ENCODE measurements around the gene RCAN1.
A peak's percentile ranks its signal among the peaks of the same experiment; 100 is the strongest.
"Not testable (repeated sequence)": the region's sequence is repeated elsewhere in the genome, so short reads cannot be mapped to it uniquely, and the experiment has no call there.

Gene RCAN1

DNA sequence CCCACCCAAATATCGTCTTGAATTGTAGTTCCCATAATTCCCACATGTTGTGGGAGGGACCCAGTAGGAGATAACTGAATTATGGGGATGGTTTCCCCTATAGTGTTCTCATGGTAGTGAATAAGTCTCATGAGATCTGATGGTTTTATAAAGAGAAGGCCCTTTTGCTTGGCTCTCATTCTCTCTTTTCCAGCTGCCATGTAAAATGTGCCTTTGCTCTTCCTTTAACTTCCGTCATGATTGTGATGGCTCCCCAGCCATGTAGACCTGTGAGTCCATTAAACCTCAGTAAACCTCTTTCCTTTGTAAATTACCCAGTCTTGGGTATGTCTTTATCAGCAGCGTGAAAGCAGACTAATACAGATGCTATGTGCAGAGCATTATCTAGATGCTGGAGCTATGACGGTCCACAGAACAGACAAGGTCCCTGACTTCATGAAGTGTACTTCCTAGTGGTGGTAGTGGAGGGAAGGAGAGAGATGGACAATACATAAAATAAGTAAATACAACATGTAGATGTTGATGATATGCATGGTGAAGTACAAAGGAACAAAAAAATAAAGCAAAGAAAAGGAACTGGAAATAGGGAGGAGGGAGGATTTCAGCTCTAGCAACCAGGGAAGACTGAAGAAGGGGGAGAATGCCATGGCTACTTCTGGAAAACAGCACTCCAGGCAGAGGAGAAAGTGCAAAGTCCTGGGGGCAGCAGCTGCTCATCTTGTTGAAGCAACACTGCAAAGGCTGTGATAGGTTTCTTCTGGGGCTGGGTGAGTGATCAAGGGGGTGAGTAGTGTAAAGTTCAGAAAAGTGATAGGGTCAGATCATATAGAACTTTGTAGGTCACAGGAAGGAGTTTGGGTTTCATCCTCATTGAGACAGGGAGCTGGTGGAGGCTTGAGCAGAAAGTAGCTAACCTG lies 6.8 kb upstream of the RCAN1 start:
- no peak for DNase-seq

DNA sequence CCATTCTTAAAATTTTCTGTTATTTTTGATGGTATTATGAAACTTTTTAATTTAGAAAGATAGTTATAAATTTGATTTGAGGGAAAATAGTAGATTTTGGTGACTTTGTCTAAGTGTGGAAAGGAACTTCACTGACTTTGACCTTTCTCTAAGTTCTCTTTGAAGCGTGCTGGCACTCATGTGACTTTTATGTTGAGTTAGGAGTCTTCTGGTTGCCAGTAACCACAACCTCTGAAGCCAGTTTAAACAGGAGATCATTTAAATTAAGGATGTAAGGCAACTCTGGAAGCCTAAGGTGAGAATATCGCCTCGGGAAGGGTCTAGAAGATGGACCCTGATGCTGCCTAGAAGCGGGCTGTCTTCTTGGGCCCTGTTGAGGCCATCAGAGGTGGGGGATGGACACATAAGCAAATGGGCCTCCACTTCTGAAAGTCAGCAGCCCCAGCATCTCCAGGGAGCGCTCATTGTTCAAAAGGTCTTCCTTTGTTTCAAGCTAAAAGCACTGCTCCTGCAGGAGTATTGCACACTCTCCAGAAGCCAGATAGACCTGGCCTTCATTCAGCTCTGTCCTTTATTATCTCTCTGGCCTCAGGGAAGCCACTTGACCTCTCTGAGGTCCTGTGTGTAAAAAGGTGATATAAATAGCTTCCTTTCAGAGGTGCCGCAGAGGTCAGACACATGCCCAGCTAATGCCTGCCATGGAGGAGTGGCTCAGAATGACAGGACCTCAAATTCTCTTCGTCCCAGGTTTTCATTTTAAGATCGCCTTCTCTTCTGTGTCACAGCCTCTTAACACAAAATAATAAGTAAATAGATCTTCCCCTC lies 5.1 kb upstream of the RCAN1 start:
- DNase-seq, result no peak

DNA sequence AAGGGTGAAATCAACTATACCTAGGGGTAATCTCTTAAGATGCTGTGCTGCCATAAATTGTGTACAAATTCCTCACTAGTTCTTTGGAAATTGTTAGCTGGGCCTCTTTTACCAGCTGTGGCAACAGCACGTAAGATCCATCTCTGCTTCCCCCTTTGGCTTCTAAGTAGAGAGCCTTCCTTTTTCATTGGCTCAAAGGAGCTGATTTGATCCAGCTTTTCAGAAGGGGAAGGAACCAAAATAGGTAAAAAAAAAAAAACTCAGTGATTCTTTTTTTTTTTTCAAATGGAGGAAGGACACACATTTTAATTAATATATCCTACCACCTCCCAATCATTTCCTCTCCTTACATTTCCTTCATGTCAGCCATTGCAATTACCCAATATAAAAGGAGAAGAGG lies 4.0 kb upstream of the RCAN1 start:
- no peak for DNase-seq

DNA sequence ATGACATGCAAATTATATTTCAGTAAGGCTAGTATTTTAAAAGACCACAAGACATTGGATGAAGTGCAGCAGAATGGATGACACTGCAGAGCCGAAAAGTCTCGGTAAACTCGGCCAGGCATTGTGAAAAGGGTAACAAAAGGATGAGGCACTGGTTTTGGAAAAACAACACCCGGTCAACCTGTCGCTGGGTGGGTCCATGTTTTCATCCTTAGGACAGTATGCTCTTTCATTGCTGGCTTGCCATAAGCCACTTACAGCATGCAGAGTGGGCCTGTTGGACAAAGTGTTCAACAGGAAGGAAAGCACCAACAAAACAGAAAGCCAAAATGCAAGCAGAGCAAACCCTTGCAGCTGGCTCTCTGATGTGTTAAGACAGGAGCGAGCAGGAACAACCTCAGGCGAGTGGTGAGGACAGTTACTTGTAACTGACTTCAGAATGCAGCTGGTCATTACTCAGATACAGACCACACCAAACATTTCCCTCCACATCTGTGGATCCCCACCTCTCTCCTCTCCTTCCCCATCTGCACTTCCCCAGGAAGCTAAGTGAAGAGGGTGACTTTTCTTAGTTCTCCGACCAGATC lies 2.9 kb upstream of the RCAN1 start:
- DNase-seq, result no peak

DNA sequence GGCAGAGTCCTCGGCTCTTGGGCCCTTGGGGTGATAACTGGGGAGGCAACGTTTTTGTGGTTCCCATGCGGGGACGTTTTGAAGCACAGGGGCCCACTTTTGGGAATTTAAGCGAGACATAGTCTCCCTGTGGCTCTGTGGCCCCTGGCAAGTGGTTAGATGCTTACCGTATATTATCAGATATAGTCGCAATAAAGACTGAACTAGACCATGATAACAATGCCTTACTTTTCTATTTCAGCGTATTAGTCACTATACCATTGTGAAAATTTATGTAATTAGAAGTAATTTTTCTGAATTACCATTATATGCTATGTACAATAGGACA lies 538 bp upstream of the RCAN1 start:
- peak in 1 of 2 donors; percentile 88 for DNase-seq

DNA sequence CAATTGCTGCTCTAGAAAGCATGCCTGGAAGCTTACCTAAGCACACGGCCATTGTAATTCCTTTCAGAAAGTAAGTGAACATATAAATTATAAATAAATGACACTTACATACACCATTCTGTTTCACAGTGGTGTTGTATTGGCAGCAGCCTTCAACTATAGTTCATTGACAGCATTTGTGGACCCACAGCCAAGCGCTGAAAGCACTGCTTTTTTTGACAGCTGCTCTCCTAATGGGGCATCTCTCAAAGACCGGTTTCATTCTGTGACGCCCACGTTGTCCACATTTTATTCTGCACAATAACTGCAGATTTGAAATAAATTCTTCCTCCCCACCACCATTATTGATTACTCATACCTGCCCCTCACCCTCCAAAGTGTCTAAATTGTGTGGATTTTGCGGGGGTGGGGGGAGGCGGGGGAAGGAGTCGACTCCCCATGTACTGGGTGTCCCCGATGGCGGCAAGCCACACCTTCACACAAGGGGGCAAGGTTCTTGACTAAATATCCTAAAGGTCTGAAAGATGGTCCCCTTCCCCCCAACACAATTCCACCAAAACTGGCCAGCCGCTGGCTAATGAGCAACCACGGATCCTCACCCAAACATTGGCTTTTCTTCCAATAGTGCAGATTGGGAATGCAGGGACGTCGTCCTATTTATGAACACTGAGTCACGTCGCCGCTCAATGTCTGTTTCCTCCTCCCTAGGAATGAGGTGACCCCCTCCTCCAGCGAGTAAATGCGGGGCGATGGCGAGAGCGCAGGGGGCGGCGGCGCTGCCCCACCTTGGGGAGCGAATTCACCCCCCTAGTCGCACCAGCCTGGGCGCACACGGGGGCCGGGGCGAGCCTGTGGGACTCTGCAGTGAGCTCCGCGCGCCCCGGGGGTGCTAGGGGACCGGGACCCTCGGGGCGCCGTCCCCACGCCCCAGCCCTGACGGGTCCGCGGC lies 960 bp downstream of the RCAN1 start:
- no peak for DNase-seq

DNA sequence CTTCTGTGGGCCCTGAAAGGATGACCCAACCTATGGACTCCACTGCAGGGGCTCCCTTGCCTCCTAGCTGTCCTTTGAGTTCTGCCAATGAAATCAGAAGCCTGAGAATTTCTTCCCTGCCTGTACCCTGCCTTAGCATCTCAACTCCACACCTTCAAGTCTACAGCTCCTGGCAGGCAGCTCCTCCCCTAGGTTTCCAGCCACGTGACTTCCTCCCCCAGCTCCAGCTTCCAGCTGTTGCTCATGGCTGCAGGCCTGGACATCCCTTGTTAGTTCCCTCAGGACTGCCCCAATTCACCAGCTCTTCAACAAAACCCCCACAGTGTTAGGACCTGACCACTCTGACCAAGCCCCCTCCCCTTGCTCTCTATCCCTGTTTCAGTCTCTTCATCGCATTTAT lies 2.4 kb downstream of the RCAN1 start:
- no peak for DNase-seq

DNA sequence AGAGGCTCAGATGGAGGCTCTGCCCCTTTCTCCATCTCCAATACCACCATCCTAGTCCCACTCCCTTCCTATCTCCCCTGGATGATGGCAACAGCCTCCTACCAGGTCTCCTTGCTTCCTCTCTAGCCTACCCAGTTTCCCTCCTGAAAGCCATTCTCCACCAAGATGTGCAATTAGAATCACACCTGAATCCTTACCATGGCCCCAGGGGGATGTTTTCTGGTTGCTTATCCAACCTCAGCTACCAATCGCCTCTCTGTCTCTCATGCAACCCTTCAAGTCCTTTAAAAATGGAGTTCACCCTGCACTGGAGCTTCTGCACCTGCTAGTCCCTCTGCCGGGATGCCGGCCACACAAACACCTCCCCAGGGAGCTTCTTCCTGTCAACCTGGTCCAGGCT lies 2.9 kb downstream of the RCAN1 start:
- no peak for DNase-seq

DNA sequence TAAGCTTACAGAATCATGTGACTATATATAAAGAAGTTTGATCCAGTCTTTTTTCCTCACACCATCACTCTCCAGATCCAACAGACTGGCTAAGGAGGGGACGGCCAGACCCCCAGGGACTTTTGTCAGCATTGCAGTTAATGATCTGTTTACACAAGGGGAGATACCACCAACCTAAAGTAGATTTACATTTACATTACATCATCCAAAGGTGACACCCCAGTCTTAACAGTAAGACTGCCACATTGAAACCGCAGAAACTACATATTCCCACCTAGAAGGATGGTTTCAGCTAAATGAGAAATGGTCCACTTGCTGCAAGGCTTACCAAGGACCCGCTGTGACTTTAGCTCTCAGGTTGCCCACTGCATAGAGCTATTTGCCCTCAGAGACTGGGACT lies 3.4 kb downstream of the RCAN1 start:
- DNase-seq, result no peak

DNA sequence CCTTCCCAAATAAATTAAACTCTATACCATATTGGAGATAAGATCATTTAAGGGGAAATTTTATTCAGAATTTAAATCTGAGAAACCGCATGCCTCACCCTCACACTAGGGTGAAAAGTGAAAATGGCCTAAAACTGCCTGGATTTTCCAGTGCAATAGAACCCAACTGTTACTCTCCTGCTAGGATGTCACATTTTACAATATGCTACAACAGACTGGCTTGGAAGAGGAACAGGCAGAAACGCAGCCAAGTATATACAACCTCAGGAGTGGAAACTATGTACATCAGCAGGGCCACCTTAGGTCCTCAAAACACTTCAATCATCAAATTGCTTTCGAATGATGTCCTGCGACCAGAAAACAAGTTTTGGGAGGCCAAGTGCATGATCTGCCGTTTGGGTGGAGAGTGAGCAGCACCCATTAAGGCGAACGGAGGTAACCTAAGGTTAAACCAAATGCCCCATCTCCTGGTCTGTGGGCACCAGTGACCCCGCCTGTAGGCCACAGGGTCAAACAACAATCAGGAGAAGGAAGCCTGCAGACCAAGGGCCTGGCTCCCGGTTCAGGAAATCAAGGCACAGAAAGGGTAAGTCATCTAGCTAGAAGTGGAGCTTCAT lies 4.9 kb downstream of the RCAN1 start:
- DNase-seq, result no peak

DNA sequence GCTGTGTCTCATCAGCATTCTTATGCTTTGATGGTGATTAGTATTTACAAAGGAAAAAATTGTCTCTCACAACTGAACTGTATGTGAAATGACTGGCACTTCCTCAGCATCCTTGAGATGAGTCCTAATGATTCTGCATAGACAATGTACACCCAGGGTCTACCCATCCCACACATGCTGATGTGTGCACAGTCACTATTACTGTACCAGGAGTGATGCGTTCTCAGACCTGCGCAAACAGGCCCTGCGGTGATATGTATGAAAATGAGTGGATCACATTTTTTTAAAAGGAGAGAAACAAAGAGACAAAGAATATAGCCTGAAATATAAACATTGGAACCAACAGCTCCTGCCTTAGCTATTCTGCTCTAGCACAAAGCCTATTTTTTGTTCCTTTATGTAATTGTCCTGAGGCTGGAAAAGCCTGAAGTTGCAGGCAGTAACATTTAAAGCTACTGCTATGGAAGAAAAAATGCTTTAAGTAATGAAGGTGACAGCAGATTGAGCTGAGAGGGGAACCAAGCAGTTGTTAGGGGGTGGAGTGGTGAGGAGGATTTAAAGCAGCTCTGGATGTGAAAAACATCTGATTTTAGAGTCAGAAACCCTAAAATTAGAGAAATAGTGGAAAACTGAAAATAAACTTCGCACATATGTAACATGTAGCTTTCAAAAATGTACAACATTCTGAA lies 5.5 kb downstream of the RCAN1 start:
- no peak for DNase-seq

DNA sequence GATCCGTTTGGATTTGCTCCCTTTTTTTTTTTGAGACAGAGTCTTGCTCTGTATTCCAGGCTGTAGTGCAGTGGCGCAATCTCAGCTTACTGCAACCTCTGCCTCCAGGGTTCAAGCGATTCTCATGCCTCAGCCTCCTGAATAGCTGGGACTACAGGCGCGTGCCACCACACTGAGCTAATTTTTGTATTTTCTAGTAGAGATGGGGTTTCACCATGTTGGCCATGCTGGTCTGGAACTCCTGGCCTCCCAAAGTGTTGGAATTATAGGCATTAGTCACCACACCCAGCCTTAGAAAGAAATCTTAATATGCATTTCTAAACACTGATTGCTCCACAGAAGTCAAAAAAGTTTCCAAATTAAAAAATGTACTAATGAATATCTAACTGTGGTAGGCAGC lies 7.5 kb downstream of the RCAN1 start:
- not testable (repeated sequence) for DNase-seq

DNA sequence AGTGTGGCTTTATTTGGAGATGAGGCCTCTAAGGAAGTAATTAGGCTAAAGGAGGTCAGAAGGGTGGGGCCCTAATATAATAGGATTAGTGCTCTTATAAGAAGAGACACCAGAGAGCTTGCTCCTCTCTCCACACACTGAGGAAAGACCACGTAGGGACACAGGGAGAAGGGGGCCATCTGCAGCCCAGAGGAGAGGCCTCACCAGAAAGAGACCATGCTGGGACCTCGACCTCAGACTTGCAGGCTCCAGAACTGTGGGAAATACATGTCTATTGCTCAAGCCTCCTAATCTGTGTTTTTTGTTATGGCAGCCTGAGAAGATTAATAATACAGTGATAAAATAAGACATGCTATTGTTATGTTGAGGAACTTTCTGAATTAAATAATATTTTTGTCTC lies 8.3 kb downstream of the RCAN1 start:
- no peak for DNase-seq

DNA sequence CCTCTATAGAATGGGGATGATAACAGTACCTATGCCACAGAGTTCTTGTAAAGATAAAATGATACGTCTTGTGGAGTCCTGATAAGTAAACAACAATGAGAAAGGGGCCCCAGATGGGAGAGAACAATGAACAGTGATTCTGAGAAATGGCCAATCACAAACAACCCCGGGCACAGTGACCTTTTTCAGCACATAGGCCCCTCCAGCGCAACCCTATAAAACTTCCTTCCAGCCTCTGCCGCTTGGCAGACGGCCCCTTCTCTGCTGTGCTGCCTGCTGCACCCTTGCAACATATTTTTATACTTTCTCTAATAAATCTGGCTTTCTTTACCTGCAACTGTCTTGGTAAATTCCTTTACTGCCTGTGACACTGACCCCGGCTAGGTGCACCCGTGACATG lies 8.9 kb downstream of the RCAN1 start:
- DNase-seq, result peak; percentile 66 to 80

DNA sequence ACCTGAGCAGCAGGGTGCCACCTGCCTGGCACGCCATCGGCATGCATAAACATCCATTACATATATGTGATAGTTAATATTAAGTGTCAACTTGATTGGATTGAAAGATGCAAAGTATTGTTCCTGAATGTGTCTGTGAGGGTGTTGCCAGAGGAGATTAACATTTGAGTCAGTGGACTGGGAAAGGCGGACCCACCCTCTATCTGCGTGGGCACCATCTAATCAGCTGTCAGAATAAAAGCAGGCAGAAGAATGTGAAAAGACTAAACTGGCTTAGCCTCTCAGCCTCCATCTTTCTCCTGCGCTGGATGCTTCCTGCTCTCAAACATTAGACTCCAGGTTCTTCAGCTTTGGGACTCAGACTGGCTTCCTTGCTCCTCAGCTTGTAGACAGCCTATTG lies 10.0 kb downstream of the RCAN1 start:
- not testable (repeated sequence) for DNase-seq

DNA sequence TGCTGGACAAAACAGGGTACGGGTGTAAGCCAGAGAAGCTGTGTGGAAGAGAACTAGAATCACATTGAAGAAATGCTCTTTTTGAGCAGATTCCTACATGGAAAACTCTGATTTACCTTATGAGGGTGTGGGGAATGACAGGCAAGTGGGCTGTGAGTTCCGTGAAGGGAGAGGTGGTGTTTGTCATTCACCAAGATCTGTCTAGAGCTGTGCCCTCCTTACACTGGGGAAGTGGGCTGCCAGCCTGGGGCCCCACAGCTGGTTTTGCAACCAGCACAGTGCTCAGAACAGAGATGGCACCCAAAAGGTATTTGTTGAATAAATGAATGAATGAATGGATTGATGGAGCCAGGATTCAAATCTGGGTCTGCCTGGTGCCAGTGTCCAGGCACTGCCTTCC lies 10.4 kb downstream of the RCAN1 start:
- no peak for DNase-seq

DNA sequence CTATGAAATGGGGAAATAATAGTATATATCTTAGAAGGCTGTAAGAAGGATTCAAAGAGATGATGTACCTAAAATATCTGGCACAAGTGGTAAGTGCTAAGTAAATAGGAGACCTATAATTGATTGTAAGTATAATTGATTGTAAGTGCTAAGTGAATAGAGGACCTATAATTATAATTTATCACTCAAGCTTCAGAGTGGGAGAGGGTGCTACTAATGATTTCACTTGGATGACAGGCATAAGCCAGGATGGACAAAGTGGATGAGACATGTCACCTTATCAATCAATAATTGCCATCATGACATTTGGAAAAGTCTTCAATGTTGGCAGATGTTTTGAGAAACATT lies 11.2 kb downstream of the RCAN1 start:
- no peak for DNase-seq

DNA sequence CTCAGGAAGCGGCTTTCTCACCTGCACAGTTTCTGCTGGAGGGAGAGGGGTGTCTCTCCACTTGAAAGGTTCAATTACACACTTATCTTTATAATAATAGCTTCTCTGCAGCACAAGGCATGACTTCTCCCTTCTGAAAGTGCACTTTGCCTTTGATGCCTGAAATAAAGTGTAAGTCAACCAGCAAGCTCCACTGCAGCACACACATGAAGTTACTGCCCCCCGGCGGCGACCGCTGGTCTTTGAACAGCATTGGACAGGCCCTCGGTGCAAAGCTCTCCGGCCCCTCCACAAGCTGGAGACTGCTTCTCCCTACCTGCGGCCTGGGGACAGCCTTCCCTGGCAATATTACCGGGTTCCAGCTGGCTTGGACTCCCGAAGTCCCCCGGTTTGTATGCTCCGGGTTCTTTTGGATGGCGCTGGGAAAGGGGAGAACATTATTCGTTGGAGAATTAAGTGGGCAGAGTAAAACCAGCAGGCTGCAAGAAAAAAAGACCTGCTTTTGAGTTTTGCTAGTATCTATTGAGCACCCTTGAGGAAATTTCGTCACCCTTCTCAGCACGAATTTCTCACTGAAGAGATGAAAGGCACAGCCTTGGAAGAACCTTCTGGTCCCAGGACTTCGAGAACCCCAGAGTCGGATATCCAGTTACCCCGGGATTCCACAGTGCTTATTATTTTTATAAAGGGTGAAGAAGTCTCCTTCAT lies 11.8 kb downstream of the RCAN1 start:
- peak; percentile 81 to 91 for DNase-seq

DNA sequence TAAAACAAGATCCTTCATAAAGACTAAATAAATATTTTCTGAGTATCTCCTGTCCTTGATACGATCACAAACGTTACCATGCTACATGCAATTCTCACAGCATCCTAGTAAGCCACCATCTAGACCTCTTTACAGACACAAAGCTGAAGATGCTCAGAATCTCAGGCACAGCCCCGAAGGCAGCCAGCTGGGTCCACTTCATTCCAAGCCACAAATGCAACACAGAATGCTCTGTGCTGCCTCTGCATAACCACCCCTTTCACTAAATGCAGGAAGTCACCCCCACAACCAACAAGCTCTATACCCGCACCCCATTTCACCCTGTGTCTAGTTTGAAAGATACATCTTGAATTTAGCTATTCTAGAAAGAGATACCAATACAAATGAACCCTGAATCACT lies 12.9 kb downstream of the RCAN1 start:
- DNase-seq, result no peak

DNA sequence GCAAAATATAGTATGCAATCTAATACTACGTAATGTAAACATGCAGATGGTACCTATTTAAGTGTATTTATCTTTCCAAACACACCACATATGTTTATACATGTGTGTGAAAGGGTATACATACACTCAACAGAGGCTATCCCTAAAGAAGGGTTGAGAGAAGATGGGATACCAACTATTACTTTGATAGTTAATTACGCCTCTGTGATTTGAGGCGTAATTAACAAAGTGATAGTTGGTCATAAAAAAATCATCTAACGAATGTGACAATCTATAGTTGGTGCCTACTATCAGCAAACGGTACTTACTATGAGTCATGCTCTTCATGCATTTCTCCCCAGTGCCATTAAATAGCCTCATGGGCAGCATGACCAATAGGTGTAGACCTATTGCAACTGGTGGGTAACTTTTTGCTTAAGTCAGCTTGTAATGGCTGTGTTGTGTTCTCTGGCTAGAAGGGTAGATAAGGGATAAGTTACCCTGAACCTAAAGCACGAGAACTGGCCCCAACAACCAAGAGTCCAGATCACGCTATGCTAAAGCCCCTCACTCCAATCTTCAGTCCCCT lies 15.3 kb downstream of the RCAN1 start:
- no peak for DNase-seq
